Kidney (tissue), 14 donors: Measurements from ENCODE around the gene SLC9A6. TPM values are rescaled to one million over a fixed set of nuclear protein-coding genes. Genes with fewer than 3 reads are reported as not detected.

Experiments used
- DNase-seq, 5 donors: peaks; one replicate each; pipeline ENCODE4 v3.0.0-alpha.2; 2013 to 2020
- FAIRE-seq: peaks from 2 replicates; lab custom pipeline; 2012; peaks lifted over from hg19 to GRCh38; lab: Jason Lieb, UNC
- H3K27ac ChIP-seq, 2 donors: one replicate each; pipeline ENCODE4 v1.7.0; 2013; ENCODE audit warnings: low read depth in 2 of 2, low read length in 2 of 2, inconsistent platforms in 1 of 2
- H3K27me3 ChIP-seq: one replicate; pipeline ENCODE4 v1.7.1; 2013; ENCODE audit warnings: low read length, inconsistent platforms; ENCODE audit not compliant: control insufficient read depth, insufficient read depth
- H3K36me3 ChIP-seq, 3 donors: one replicate each; pipeline versions ENCODE4 v1.7.0 to v1.7.1; 2013; ENCODE audit warnings: low read length in 3 of 3, control low read depth in 1 of 3, inconsistent platforms in 1 of 3; ENCODE audit not compliant: insufficient read depth in 3 of 3, control insufficient read depth in 2 of 3
- H3K4me1 ChIP-seq, 3 donors: one replicate each; pipeline versions ENCODE4 v1.7.0 to v1.7.1; 2013; ENCODE audit warnings: low read length in 3 of 3, inconsistent platforms in 1 of 3, low read depth in 1 of 3; ENCODE audit not compliant: control insufficient read depth in 2 of 3, insufficient read depth in 2 of 3
- H3K4me3 ChIP-seq, 3 donors: one replicate each; pipeline versions ENCODE4 v1.7.0 to v1.8.1; 2013; ENCODE audit warnings: low read length in 3 of 3, control low read depth in 1 of 3, inconsistent platforms in 1 of 3
- H3K9ac ChIP-seq, 3 donors: one replicate each; pipeline versions ENCODE4 v1.7.0 to v1.7.1; 2013; ENCODE audit warnings: low read length in 3 of 3, control low read depth in 1 of 3, inconsistent platforms in 1 of 3
- H3K9me3 ChIP-seq, 3 donors: one replicate each; pipeline versions ENCODE4 v1.7.0 to v1.7.1; 2013; ENCODE audit warnings: low read length in 3 of 3, control low read depth in 1 of 3, inconsistent platforms in 1 of 3; ENCODE audit not compliant: control insufficient read depth in 2 of 3, insufficient read depth in 1 of 3
- intact Hi-C: fragments of 100-400 bp; cut with DNase I; formaldehyde crosslinking; loops from one replicate; pipeline ENCODE4 v1.11.1; 2022
- polyA plus RNA-seq: library from polyadenylated mRNA; stranded (reverse); fragments of 350-450 nt; fragmentation: Illumina TruSeq; extraction: RNeasy Lipid Tissue Mini Kit (QIAGEN cat#74804); gene quantifications from one replicate; pipeline ENCODE4 v1.2.3, GENCODE V29; 2014; ENCODE audit warnings: low read depth, low replicate concordance; ENCODE audit not compliant: insufficient read depth
- total RNA-seq: library from RNA; stranded (reverse); fragmentation: NEBNext Ultra II Directional; extraction: Animal tissue kit (Norgen Biotek cat#: 25700); gene quantifications from one replicate; pipeline ENCODE4 v1.2.1, GENCODE V29; 2021
- TF ChIP-seq, protein P1 (sequence below): IDR thresholded peaks from 3 replicates; pipeline ENCODE4 v1.5.1; 2012; ENCODE audit warnings: mild to moderate bottlenecking, moderate library complexity, borderline replicate concordance; ENCODE audit not compliant: insufficient read depth; ENCODE audit errors: extremely low read depth
- donor health status: control.
- donor health status: control.
- donor health status: control.
- donor health status: control.
- donor health status: control.
- donor health status: DM: yes; HTN: yes; CAD: no.
- donor health status: Normal renal cell carcinoma (clear cell type).

Gene SLC9A6
- total and polyA plus RNA-seq, 2 donors from 2014 or later, result 7.2 to 14.1 TPM

DNA sequence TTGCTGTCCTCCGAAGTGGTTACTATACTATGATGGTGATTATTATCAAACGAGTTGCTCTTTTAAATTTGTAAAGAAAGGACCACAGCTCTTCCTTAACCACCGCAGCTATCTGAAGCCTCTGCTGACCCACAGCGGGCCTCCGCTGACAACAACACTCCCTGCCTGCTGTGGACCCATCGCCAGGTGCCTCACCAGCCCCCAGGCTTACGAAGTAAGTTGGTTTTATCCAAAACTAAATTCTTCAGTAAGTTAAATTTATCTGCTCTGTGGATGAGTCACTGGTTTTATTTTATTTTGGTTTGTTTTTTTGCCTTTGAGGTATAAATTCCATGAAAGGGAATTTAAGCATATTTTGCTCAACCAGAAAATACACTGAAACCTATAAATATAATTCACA, 54.7 kb downstream of the SLC9A6 start:
- no peak overlapping the region for H3K4me3 ChIP-seq
- H3K9ac ChIP-seq, result no peak overlapping the region
- DNase-seq, result no peak
- TF ChIP-seq, protein P1, sequence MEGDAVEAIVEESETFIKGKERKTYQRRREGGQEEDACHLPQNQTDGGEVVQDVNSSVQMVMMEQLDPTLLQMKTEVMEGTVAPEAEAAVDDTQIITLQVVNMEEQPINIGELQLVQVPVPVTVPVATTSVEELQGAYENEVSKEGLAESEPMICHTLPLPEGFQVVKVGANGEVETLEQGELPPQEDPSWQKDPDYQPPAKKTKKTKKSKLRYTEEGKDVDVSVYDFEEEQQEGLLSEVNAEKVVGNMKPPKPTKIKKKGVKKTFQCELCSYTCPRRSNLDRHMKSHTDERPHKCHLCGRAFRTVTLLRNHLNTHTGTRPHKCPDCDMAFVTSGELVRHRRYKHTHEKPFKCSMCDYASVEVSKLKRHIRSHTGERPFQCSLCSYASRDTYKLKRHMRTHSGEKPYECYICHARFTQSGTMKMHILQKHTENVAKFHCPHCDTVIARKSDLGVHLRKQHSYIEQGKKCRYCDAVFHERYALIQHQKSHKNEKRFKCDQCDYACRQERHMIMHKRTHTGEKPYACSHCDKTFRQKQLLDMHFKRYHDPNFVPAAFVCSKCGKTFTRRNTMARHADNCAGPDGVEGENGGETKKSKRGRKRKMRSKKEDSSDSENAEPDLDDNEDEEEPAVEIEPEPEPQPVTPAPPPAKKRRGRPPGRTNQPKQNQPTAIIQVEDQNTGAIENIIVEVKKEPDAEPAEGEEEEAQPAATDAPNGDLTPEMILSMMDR, result no peak
- intact Hi-C loops, result no loop called here
- H3K9me3 ChIP-seq, result no peaks in the 10 kb centered on the region
- no peak overlapping the region for H3K27ac ChIP-seq
- no peaks in the 10 kb centered on the region for H3K4me1 ChIP-seq
- no peak for FAIRE-seq
- H3K36me3 ChIP-seq, result peaks cover 0 to 3% (median 2%) of the 10 kb centered on the region in 3 donors
- H3K27me3 ChIP-seq, result peaks cover 5% of the 10 kb centered on the region

DNA sequence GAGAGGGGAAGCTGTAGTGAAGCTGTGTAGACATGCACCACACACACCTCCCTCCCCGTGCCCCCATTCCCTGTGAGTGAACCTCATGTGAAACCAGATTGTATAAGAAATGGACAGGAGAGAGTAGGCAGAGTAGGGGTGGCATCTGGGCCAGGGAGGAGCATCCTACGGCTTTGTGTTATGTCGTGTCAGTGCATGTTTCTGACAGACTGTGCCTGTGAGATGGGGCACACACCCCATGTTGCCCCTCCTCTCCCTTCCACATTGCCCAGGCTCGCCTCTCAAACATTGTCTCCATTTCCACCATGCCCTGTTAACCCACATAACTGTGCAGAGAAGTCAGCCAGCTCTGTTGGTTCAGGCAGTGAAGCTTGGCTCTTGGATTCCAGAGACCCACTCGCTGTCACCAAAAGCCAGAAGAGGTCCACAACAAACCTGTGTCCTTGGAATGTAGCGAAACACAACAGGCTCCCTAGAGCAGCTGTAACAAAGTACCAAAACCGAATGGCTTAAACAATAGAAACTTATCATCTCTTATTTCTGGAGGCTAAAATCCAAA, 56.1 kb downstream of the SLC9A6 start:
- Histone ChIP-seq H3K27ac (no peak overlapping the region), H3K9ac (no peak overlapping the region)

GRCh38 chrX:136045008-136045407, 59.8 kb downstream of the SLC9A6 start:
- Histone ChIP-seq H3K27me3 (peaks cover 11% of the 10 kb centered on the region), H3K27ac (no peak overlapping the region), H3K36me3 (peaks cover 0 to 3% (median 2%) of the 10 kb centered on the region in 3 donors), H3K9ac (no peak overlapping the region), H3K9me3 (no peaks in the 10 kb centered on the region), H3K4me3 (no peak overlapping the region), H3K4me1 (no peaks in the 10 kb centered on the region)
- intact Hi-C loops, result no loop called here
- FAIRE-seq, result no peak
- TF ChIP-seq, protein P1, result no peak
- no peak for DNase-seq

More for the DNA sequence above, 56.1 kb downstream of the SLC9A6 start:
- Histone ChIP-seq H3K4me1 (no peaks in the 10 kb centered on the region), H3K27me3 (peaks cover 8% of the 10 kb centered on the region), H3K36me3 (peaks cover 0 to 3% (median 2%) of the 10 kb centered on the region in 3 donors), H3K9me3 (no peaks in the 10 kb centered on the region), H3K4me3 (no peak overlapping the region)
- TF ChIP-seq, protein P1, result no peak
- DNase-seq (no peak), FAIRE-seq (no peak)
- intact Hi-C loops, result no loop called here
